NT2/D1 (cell line): ENCODE measurements around the gene RBM38.

Source experiments
- SUZ12 ChIP-seq: IDR thresholded peaks from 2 replicates; pipeline ENCODE4 v1.6.1; 2011; ENCODE audit not compliant: insufficient read length, insufficient read depth; ENCODE audit errors: extremely low read depth
- YY1 ChIP-seq: IDR thresholded peaks from 2 replicates; pipeline ENCODE4 v1.6.1; 2011; ENCODE audit not compliant: insufficient read length, insufficient read depth
- ZNF274 ChIP-seq: IDR thresholded peaks from 2 replicates; pipeline ENCODE4 v1.6.1; 2011; ENCODE audit warnings: mild to moderate bottlenecking, low read depth, low read length

DNA sequence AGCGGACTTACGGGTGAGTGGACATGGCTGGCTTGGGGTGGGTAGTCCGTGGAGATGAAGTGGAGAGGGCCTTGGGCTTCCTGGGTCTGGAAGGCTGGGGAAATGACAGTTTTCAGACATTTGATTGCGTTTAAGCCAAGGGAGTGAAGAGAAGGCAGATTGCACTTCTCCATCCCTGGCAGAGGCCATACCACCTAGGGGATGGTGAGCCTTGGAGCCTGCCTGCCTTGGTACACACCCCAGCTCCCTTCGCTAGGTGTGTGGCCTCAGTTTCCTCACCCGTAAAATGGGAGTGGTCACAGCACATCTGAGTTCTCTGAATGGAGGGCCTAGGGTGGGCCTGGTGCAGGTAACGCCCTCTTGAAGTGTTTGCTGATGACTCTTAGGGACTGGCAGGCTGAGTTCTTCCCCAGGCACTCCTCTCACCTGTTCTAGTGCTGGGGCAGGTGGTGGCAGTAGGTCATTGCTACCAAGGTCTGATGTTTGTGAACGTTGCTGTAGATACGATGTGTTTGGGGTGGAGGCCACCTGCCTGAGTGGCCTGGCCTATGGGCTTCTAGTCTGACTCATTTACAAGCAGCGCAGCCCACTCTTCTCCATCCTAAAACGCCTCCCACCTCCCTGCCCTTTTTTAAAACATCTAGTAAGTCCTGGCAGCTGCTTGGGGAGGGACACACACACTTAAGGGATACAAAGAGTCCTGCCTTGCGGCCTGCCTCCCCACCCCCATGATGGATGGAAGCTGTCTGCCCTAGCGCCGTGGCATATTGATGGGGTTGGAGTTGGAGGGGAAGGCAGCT, 2.3 kb downstream of the RBM38 start:
- TF ChIP-seq ZNF274 (no peak), YY1 (no peak), SUZ12 (no peak)
